ENCODE data around the gene KLHL42. TPM values are rescaled to one million over a fixed set of nuclear protein-coding genes. Genes with fewer than 3 reads are reported as not detected.
"Not testable (repeated sequence)": the region's sequence is repeated elsewhere in the genome, so short reads cannot be mapped to it uniquely, and the experiment has no call there.

The KLHL42 gene
- total RNA-seq, 2 donors from 2014 or later = 32.7 to 36.6 TPM

DNA sequence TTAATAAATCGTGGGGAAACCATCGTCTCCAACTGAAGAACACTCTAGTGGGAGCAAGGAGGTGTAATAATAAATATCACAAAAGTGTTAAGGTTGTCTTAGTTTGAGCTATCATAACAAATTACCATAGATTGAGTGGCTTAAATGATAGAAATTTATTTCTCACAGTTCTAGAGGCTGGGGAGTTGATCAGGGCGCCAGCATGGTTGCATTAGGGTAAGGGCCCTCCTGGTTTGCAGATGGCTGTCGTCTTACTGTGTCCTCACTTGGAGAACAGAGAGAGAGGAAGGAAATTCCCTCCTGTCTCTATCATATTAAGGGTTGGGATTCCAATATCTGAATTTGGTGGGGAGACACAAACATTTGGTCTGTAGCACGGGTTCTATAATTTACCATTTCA is 36.4 kb upstream of the KLHL42 start:
- intact Hi-C loops (cut with DNase I) = no loop called here
- WGBS, 2 donors = 95 to 97% methylated on average over 5 of the region's 5 CpGs
- Histone ChIP-seq H3K4me3 (no peak overlapping the region), H3K9me3 (no peaks in the 10 kb centered on the region), H3K36me3 (replicated peaks in 1 of 2; ENCODE audit: insufficient read depth in 1 of 2, low read depth in 2 of 2) (peaks cover 0 to 6% of the 10 kb centered on the region in 2 donors), H3K4me1 (peaks cover 18% of the 10 kb centered on the region), H3K27ac (no peak overlapping the region), H3K27me3 (no peaks in the 10 kb centered on the region)
- no peak for DNase-seq
- no peak for ATAC-seq
- TF ChIP-seq POLR2A (IDR thresholded peaks at IDR 0.05) = no peak
- TF ChIP-seq, protein P1, sequence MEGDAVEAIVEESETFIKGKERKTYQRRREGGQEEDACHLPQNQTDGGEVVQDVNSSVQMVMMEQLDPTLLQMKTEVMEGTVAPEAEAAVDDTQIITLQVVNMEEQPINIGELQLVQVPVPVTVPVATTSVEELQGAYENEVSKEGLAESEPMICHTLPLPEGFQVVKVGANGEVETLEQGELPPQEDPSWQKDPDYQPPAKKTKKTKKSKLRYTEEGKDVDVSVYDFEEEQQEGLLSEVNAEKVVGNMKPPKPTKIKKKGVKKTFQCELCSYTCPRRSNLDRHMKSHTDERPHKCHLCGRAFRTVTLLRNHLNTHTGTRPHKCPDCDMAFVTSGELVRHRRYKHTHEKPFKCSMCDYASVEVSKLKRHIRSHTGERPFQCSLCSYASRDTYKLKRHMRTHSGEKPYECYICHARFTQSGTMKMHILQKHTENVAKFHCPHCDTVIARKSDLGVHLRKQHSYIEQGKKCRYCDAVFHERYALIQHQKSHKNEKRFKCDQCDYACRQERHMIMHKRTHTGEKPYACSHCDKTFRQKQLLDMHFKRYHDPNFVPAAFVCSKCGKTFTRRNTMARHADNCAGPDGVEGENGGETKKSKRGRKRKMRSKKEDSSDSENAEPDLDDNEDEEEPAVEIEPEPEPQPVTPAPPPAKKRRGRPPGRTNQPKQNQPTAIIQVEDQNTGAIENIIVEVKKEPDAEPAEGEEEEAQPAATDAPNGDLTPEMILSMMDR (IDR thresholded peaks at IDR 0.05) = no peak

DNA sequence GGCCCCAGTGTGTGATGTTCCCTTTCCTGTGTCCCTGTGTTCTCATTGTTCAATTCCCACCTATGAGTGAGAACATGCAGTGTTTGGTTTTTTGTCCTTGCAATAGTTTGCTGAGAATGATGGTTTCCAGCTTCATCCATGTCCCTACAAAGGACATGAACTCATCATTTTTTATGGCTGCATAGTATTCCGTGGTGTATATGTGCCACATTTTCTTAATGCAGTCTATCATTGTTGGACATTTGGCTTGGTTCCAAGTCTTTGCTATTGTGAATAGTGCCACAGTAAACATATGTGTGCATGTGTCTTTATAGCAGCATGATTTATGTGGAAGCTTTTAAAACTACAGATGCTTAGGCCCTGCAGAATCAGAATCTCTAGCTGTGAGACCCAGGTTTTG is 34.3 kb upstream of the KLHL42 start:
- H3K27ac ChIP-seq; H3K27me3 ChIP-seq; intact Hi-C loops (cut with DNase I); H3K4me3 ChIP-seq; ATAC-seq; DNase-seq; H3K36me3 ChIP-seq (replicated peaks in 1 of 2; ENCODE audit: insufficient read depth in 1 of 2, low read depth in 2 of 2); H3K9me3 ChIP-seq: not testable (repeated sequence)
- peaks cover 22% of the 10 kb centered on the region for H3K4me1 ChIP-seq
- WGBS, 2 donors = 83 to 100% methylated on average over 1 of the region's 1 CpG

DNA sequence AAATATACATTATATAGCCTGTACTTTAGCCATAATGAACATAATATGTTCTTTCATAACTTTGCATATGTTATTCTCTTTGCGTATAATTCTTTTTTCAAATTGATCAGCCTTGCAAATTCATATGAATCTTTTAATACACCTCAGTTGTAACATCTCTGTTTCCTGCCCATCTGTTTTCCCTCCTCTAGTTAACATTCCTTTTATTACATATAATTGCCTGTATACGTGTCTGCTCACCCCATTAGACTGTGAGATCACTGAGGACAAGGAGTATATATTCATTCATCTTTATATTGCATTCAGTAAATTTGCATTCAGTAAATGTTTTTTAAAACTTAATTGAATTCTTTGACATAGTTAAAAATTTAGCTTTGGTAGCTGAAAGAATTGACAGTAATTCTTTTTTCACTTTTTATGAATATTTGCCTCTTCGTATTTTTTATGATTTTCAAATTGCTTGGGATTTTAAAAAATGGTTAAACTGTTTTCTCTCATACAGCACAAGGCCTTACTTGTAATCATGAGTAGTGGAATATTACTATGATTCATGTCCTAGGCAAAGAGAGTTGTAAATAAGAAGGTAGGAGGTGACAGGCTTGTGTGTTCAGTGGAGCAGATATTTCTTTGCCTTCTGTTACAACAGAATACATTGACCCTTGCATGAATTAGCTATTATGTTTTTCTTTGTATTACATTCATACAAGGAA is 32.8 kb upstream of the KLHL42 start:
- Histone ChIP-seq H3K27ac (peak overlapping the region; percentile 72 to 93 (median 82)), H3K36me3 (replicated peaks in 1 of 2; ENCODE audit: insufficient read depth in 1 of 2, low read depth in 2 of 2) (peaks cover 0 to 2% of the 10 kb centered on the region in 2 donors), H3K4me3 (no peak overlapping the region), H3K4me1 (peaks cover 34% of the 10 kb centered on the region), H3K9me3 (no peaks in the 10 kb centered on the region), H3K27me3 (no peaks in the 10 kb centered on the region)
- DNase-seq (no peak), ATAC-seq (peak; percentile 62)
- TF ChIP-seq POLR2A (IDR thresholded peaks at IDR 0.05) = no peak
- TF ChIP-seq, protein P1 (IDR thresholded peaks at IDR 0.05) = no peak
- intact Hi-C loops (cut with DNase I) = no loop called here
- WGBS, 2 donors = 71 to 79% methylated on average over 3 of the region's 3 CpGs

DNA sequence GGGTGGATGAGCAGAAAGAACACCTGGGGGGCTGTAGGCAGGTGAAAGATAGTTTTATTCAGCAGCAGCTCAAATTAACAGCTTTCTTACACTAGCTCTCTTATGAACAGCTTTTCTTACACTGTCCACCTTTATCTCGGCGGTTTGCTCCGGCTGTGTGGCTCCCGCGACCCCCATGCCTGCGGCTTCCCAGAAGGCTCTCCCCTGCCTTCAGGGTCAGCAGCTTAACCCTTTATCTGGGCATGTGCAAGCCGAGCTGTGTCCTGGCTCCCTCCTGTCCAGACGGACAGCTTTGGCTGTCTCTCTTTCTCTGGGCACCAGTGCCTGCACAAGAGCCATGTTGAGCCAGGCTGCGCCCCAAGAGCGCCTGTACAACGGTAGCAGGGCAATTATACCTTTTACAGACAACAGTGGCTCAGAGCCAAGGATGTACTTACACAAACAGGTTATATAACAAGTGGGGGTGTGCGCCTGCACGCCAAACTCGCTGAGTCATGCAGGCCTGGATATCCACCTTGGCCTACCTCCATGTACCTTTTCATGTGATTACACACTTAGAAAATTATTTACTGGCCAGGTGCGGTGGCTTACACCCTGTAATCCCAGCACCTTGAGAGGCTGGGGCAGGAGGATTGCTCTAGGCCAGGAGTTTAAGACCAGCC is 28.5 kb upstream of the KLHL42 start:
- peak in 1 of 3 donors; percentile 20 for TF ChIP-seq POLR2A (IDR thresholded peaks at IDR 0.05)
- TF ChIP-seq, protein P1 (IDR thresholded peaks at IDR 0.05) = no peak
- no peaks in the 10 kb centered on the region for H3K9me3 ChIP-seq
- peaks cover 47% of the 10 kb centered on the region for H3K4me1 ChIP-seq
- 21 to 40% methylated on average over 10 to 15 of the region's 15 CpGs for WGBS, 2 donors
- H3K4me3 ChIP-seq = no peak overlapping the region
- H3K27me3 ChIP-seq = no peaks in the 10 kb centered on the region
- peaks cover 0 to 5% of the 10 kb centered on the region in 2 donors for H3K36me3 ChIP-seq (replicated peaks in 1 of 2; ENCODE audit: insufficient read depth in 1 of 2, low read depth in 2 of 2)
- intact Hi-C loops (cut with DNase I) = no loop called here
- ATAC-seq (peak; percentile 90), DNase-seq (peak; percentile 88 to 94 (median 94))
- peak overlapping the region; percentile 77 to 92 (median 87) for H3K27ac ChIP-seq

DNA sequence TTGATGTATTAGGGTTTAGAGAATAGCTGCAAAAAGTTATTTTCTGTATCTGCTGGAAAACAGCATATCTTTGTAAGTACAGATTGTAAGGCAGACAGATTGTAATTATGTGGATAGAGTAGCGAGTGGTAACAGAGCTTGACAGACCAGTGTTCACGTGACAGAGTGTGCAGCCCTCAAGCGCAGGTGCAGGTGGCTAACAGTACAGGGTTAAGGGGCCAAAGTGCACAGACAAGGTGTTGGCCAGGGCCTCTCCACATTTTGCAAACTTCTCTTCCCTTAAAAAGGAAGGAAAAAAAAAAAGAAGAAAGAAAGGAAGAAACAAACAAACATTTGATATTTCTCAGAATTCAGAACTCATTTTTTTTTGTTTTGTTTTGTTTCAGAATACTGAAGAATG is 25.2 kb upstream of the KLHL42 start:
- Histone ChIP-seq H3K4me1 (peaks cover 25% of the 10 kb centered on the region), H3K4me3 (no peak overlapping the region), H3K27me3 (no peaks in the 10 kb centered on the region), H3K27ac (peak overlapping the region in 1 of 4 donors; percentile 32), H3K36me3 (replicated peaks in 1 of 2; ENCODE audit: insufficient read depth in 1 of 2, low read depth in 2 of 2) (peaks cover 0 to 5% of the 10 kb centered on the region in 2 donors), H3K9me3 (no peaks in the 10 kb centered on the region)
- TF ChIP-seq, protein P1 (IDR thresholded peaks at IDR 0.05) = no peak
- no peak for TF ChIP-seq POLR2A (IDR thresholded peaks at IDR 0.05)
- WGBS, 2 donors = 34 to 43% methylated on average over 3 of the region's 3 CpGs
- DNase-seq (peak; percentile 22 to 68 (median 40)), ATAC-seq (peak; percentile 41)
- intact Hi-C loops (cut with DNase I) = no loop called here

Measured in body of pancreas (tissue), 4 donors.